GM23248 (cell line): ENCODE data around the gene SDK2.

Source experiments
- EZH2 ChIP-seq: fragments of 200-600 bp; sonication (generic); IDR thresholded peaks from 2 replicates; pipeline ENCODE4 v1.6.1; 2018; ENCODE audit warnings: antibody characterized with exemption, mild to moderate bottlenecking; ENCODE audit not compliant: insufficient read depth, poor library complexity, severe bottlenecking
- EZH2phosphoT487 ChIP-seq: fragments of 200-600 bp; sonication (generic); IDR thresholded peaks from 2 replicates; pipeline ENCODE4 v1.6.1; 2018; ENCODE audit warnings: antibody characterized with exemption, moderate library complexity, mild to moderate bottlenecking, low read depth; ENCODE audit not compliant: insufficient read depth

GRCh38 chr17:73532421-73532901, 111.8 kb downstream of the SDK2 start:
- TF ChIP-seq EZH2 (no peak), EZH2phosphoT487 (no peak)
